Lung (tissue), 12 donors: ENCODE measurements around the gene ERO1B. TPM values are rescaled to one million over a fixed set of nuclear protein-coding genes. Genes with fewer than 3 reads are reported as not detected.

ENCODE experiments used
- ATAC-seq: fragments of 200-7000 bp; cut with Tn5 transposase; one replicate; pipeline ENCODE4 v1.9.1; 2020; ENCODE audit warnings: moderate number of reproducible peaks; ENCODE audit not compliant: insufficient read depth, low FRiP score
- DNase-seq, 3 donors: peaks; one replicate each; pipeline ENCODE4 v3.0.0-alpha.2; 2013 to 2017
- H3K27ac ChIP-seq, 2 donors: one replicate each; pipeline ENCODE4 v1.5.1; 2013; ENCODE audit warnings: mild to moderate bottlenecking in 2 of 2, moderate library complexity in 2 of 2, control low read depth in 1 of 2, inconsistent platforms in 1 of 2, low read depth in 1 of 2, low read length in 1 of 2
- H3K27me3 ChIP-seq, 3 donors: one replicate each; pipeline ENCODE4 v1.5.1; 2013; ENCODE audit warnings: low read length in 2 of 3; ENCODE audit not compliant: control insufficient read depth in 3 of 3, insufficient read depth in 3 of 3
- H3K36me3 ChIP-seq, 4 donors: one replicate each; pipeline ENCODE4 v1.5.1; 2013; ENCODE audit warnings: low read length in 4 of 4, mild to moderate bottlenecking in 1 of 4, moderate library complexity in 1 of 4; ENCODE audit not compliant: control insufficient read depth in 4 of 4, insufficient read depth in 4 of 4
- H3K4me1 ChIP-seq, 5 donors: one replicate each; pipeline ENCODE4 v1.5.1; 2013; ENCODE audit warnings: low read length in 5 of 5, mild to moderate bottlenecking in 2 of 5, moderate library complexity in 1 of 5; ENCODE audit not compliant: control insufficient read depth in 5 of 5, insufficient read depth in 5 of 5
- H3K4me3 ChIP-seq: one replicate; pipeline ENCODE4 v1.5.1; 2013; ENCODE audit warnings: mild to moderate bottlenecking, control low read depth, moderate library complexity
- H3K9ac ChIP-seq, 2 donors: one replicate each; pipeline ENCODE4 v1.5.1; 2013; ENCODE audit warnings: low read length in 2 of 2, control low read depth in 1 of 2; ENCODE audit not compliant: insufficient read depth in 1 of 2
- H3K9me3 ChIP-seq, 4 donors: one replicate each; pipeline ENCODE4 v1.5.1; 2013; ENCODE audit warnings: low read length in 3 of 4, mild to moderate bottlenecking in 1 of 4, moderate library complexity in 1 of 4; ENCODE audit not compliant: control insufficient read depth in 4 of 4, insufficient read depth in 3 of 4
- WGBS, 2 donors: extraction: QIAGEN DNeasy Blood & Tissue Kit; methylation state at CpG; one replicate each; pipeline ENCODE4 v1.1.7; 2013; 5-methylcytosine and 5-hydroxymethylcytosine counted together
- polyA plus RNA-seq, 2 donors: library from polyadenylated mRNA; stranded (reverse); fragments of 200-250 nt; gene quantifications; one replicate each; pipeline ENCODE4 v1.2.1, GENCODE V29; 2013
- total RNA-seq, 2 donors: library from RNA; depleted of rRNA in 1 of 2; stranded (reverse); fragments of >200 nt in 1 of 2; gene quantifications; one replicate each; pipeline ENCODE4 v1.2.1, GENCODE V29; 2014 to 2021
- TF ChIP-seq, protein P1 (sequence below): IDR thresholded peaks from 2 replicates; pipeline ENCODE4 v1.5.1; 2012; ENCODE audit warnings: mild to moderate bottlenecking; ENCODE audit errors: control extremely low read depth, extremely low read depth
- donor health status: control.
- donor health status: control.
- donor health status: Bipolar disorder and iron deficiency.
- donor health status: healthy.
- donor health status: DM: yes; HTN: yes; CAD: no.

ERO1B gene
- total and polyA plus RNA-seq, 4 donors, result 2.7 to 15.3 (median 4.6) TPM

DNA sequence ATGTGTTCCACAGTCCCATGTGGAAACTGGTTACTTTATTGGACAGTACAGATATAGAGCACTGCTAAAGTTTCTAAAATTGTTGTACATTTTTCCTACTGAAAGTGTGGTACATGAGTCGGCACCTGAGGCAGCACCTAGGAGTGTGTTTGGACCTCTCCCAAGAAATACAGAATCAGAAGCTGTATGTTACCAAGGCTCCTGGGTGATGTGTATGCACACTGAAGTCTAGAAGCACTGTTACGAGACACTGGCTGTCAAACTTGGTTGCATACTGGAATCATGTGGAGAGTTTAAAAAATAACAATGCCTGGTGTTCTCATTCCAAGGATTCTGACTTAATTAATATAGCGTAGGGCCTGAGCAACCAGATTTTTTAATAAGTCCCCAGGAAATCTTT lies 46.6 kb downstream of the ERO1B start:
- Histone ChIP-seq H3K4me3 (no peak overlapping the region), H3K4me1 (no peaks in the 10 kb centered on the region), H3K9me3 (no peaks in the 10 kb centered on the region), H3K27me3 (no peaks in the 10 kb centered on the region), H3K9ac (no peak overlapping the region), H3K36me3 (peaks cover 0 to 6% (median 2%) of the 10 kb centered on the region in 4 donors), H3K27ac (no peak overlapping the region)
- ATAC-seq (no peak), DNase-seq (no peak)
- WGBS, 2 donors, result 97% methylated on average over 3 of the region's 3 CpGs
- TF ChIP-seq, protein P1, sequence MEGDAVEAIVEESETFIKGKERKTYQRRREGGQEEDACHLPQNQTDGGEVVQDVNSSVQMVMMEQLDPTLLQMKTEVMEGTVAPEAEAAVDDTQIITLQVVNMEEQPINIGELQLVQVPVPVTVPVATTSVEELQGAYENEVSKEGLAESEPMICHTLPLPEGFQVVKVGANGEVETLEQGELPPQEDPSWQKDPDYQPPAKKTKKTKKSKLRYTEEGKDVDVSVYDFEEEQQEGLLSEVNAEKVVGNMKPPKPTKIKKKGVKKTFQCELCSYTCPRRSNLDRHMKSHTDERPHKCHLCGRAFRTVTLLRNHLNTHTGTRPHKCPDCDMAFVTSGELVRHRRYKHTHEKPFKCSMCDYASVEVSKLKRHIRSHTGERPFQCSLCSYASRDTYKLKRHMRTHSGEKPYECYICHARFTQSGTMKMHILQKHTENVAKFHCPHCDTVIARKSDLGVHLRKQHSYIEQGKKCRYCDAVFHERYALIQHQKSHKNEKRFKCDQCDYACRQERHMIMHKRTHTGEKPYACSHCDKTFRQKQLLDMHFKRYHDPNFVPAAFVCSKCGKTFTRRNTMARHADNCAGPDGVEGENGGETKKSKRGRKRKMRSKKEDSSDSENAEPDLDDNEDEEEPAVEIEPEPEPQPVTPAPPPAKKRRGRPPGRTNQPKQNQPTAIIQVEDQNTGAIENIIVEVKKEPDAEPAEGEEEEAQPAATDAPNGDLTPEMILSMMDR, result no peak

DNA sequence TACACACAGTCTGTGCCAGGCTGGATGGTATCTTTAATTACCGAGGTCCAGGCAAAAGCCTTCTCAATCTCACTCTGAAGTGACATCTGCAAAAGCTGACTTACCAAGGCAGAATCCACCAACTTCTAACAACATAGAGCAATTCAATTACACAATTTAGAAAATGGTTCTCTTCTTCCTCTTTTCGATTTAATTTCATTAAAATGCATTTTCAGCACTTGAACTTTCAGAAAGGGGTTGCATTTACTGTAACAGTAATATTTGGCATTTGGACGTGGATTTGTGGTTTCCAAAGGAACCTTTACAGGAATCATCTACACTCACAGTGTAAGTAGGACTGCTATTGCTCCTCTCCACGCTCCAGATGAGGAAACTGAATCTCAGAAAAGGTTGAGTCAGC lies 53.3 kb downstream of the ERO1B start:
- no peak overlapping the region for H3K4me3 ChIP-seq
- peaks cover 0 to 13% (median 2%) of the 10 kb centered on the region in 4 donors for H3K36me3 ChIP-seq
- no peaks in the 10 kb centered on the region for H3K9me3 ChIP-seq
- H3K27me3 ChIP-seq, result no peaks in the 10 kb centered on the region
- ATAC-seq, result no peak
- H3K27ac ChIP-seq, result no peak overlapping the region
- WGBS, 2 donors, result 38 to 70% methylated on average over 4 of the region's 4 CpGs
- TF ChIP-seq, protein P1, result no peak
- H3K4me1 ChIP-seq, result no peaks in the 10 kb centered on the region
- H3K9ac ChIP-seq, result no peak overlapping the region
- DNase-seq, result no peak

DNA sequence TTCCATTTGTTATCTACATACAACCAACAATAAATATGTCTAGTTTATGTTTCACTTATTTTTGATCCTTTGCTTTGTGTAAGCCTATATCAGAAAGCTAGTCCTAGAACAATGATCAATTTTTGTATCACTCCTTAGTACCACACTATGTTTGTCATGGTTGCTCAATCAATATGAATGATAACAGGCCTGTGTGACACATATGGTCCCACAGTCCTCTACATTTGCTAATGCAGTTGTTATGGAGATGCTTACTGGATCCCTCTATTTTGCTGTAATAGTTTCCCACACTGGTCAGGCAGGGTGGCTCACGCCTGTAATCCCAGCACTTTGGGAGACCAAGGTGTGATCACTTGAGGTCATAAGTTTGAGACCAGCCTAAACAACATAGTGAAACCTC lies 59.1 kb downstream of the ERO1B start:
- Histone ChIP-seq H3K9ac (no peak overlapping the region), H3K4me1 (no peaks in the 10 kb centered on the region)
- 97 to 98% methylated on average over 1 of the region's 1 CpG for WGBS, 2 donors

More for the DNA sequence above, 59.1 kb downstream of the ERO1B start:
- Histone ChIP-seq H3K27ac (no peak overlapping the region), H3K27me3 (no peaks in the 10 kb centered on the region), H3K9me3 (no peaks in the 10 kb centered on the region), H3K4me3 (no peak overlapping the region), H3K36me3 (peaks cover 0 to 9% (median 1%) of the 10 kb centered on the region in 4 donors)
- ATAC-seq (no peak), DNase-seq (no peak)
- TF ChIP-seq, protein P1, result no peak
